Inflammatory macrophage (primary cell): ENCODE results near the gene JUNB.
"Not testable (repeated sequence)": the region's sequence is repeated elsewhere in the genome, so short reads cannot be mapped to it uniquely, and the experiment has no call there.

Experiments
- DNase-seq, 2 donors: peaks; one replicate each; pipeline ENCODE4 v3.0.0-alpha.2; 2020 to 2022

The JUNB gene

DNA sequence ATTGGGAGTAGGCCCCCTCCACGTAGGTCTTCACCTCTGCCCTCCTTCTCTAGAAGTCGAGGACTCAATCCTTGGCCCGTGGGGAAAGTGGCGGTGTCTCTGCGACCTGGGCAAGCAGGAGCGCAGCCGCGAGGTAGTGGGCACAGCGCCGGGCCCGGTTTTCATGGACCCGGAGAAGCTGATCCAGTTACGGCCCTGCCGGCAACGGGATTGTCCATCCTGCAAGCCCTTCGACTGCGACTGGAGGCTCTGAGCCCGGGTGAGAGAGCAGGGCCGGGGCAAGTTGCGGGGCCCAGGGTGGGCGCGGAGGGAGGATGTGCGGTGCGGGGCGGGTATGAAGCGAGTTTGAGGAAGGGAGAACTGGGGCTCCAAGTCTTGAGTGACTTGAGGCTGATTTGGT is 12.8 kb downstream of the JUNB start:
- no peak for DNase-seq

DNA sequence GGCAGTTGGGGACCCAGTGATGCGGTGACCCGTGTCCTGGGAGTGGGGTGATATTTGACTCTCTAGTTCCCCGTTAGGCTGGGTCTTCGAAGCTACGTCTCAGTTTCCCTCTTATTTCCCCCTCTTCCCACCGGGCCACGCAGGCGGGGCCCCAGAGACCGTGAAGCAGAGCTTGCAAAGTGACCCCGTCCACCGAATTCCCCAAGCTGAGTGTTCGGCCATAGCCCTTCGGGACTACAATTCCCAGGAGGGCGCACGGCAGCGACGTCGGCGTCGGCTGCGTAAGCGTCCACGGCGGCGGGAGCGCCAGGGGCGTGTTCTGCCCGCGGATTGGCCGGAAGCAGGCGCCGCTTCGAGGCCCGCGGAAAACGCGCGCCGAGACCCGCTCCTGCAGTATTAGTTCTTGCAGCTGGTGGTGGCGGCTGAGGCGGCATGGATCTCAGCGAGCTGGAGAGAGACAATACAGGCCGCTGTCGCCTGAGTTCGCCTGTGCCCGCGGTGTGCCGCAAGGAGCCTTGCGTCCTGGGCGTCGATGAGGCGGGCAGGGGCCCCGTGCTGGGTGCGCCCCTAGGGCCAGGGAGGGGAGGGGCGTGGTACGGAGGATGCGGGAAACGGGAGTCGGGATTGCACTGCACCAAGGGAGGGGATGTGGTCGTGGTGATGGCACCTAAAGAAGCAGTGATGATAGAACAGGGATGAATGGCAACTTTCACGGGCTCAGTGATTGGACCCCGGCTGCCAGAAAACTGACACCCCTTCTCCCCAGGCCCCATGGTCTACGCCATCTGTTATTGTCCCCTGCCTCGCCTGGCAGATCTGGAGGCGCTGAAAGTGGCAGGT is 15.2 kb downstream of the JUNB start, which contains the start of gene RNASEH2A:
Gene RNASEH2A, plus strand, starts transcription at position 343 of the 840 bp plus-strand sequence. Its CDS starts 90 bp downstream, at position 433.
- DNase-seq: peak; percentile 89 to 93

DNA sequence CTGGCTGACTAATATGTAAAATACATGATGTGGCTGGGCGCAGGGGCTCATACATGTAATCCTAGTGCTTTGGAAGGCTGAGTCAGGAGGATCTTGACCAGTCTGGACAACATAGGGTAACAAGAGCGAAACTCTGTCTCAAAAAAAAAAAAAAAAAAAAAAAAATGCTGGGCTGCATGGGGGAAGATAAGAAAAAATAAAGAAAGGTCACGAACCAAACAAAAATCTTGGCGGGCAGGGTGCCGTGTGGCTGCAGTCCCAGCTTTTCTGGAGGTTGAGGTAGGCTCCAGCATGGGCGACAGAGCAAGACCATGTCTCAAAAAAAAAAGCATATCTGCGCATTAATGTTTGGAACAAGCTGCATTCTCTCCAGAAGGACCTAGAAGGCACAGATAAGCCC is 23.8 kb downstream of the JUNB start:
- no peak for DNase-seq

DNA sequence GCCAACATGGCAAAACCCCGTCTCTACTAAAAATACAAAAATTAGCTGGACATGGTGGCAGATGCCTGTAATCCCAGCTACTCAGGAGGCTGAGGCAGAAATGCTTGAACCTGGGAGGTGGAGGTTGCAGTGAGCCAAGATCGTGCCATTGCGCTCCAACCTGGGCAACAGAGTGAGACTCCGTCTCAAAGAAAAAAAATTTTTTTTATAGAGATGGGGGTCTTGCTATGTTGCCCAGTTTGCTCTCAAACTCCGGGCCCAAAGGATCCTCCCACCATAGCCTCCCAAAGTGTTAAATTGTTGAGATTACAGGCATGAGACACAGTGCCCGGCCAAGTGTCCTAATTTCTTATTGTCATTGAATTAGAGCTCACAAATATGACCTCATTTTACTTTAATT is 25.9 kb downstream of the JUNB start:
- not testable (repeated sequence) for DNase-seq

DNA sequence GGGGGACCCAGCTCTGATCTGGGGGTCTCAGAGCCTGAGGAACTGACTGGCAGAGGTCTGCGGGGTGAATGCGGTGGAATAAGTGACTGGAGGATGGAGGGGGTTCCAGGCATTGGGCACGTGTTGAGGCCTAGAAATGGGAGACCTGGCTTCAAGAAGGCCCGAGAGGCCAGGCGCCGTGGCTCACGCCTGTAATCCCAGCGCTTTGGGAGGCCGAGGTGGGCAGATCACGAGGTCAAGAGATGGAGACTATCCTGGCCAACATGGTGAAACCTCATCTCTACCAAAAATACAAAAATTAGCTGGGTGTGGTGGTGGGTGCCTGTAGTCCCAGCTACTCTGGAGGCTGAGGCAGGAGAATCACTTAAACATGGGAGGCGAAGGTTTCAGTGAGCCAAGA is 26.5 kb downstream of the JUNB start:
- not testable (repeated sequence) for DNase-seq

DNA sequence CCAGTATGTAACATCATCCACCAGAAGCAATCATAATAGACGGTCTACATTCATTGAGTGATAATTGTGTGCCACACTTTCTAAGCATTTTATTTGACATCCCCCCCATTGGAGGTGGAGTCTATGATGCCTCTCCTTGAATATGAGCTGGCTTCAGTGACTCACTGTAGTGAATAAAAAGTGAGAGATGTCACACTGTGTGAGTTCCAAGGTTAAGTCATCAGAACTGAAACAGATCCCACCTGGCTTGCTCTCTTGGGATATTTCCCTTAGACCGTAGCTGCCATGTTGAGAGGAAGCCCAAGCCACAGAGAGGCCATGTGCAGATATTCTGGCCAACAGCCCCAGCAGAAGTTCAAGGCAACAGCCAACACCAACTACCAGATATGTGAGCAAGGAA is 30.5 kb downstream of the JUNB start:
- no peak for DNase-seq

DNA sequence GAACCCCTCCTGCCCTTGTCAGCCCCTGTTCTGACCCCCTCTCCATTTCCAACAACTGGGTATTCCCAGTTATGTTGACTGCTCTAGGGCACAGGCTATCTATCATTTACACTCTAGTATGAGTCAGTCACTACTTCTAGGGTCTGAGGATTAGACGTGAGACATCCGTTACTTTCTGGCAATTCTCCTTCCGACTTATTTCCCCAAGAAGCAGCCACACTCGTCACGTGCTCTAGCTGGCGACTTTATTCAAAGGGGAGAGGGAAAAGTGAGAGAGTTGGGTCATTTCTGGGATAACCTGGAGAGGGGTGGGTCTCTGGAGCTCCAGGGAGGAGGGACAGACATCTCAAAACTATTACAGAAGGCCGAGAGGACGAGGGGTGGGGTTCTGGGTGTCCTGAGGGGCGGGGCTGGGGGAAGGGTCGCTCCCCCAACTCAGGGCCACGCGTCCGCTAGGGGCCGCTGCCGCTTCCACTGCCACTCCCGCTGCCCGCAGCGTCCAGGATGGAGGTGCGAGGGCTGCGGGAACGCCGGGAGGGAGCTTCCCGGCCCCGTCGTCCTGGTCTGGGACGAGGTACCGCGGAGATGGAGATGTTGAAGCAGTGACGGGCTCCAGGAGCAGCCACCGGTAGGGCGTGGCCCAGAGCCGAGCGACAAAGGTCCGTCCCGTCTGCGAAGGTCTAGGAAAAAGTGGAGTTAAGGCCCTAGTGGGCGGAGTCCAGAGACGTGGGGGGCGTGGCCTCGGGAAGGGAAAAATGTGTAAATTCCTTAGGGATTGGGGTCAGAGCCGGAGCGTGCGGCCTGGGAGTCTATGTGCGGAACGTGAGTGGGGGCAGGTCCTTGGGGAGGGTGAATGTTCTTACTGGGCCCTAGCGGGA is 34.2 kb downstream of the JUNB start:
- DNase-seq: no peak

DNA sequence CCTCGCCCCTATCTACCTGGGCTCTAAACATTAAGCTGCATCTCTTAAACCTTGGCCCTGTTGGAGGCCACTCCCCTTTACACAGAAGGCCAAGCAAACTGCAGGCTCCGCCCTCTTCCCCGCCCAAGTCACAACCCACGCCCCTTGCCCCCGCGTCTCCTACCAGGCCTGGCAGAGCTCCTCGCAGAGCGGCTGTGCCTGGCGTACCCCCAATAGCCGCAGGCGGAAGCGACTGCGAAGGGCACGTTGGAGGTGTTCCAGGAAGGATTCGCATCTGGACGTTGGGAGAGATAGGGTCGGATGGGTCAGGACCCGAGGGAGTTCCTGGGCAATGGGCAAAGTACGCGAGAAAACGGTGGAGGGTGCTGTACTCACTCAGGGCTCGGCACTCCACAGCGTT is 37.2 kb downstream of the JUNB start:
- no peak for DNase-seq

DNA sequence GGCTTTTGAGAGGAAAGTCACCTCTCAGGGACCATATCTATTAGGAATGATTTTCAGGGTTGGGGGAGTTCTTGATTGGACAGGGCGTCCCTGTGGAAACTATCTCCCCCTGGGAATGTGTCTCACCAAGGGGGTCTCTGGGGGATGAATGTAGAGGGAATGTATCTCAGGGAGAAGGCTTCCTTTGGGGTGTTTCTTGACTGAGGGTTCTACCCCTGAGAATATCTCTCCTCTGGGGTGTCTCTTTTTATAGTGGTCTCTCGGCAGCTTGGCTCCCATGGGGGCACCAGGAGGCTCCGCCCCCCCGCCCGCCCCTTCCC is 42.1 kb downstream of the JUNB start:
- no peak for DNase-seq

DNA sequence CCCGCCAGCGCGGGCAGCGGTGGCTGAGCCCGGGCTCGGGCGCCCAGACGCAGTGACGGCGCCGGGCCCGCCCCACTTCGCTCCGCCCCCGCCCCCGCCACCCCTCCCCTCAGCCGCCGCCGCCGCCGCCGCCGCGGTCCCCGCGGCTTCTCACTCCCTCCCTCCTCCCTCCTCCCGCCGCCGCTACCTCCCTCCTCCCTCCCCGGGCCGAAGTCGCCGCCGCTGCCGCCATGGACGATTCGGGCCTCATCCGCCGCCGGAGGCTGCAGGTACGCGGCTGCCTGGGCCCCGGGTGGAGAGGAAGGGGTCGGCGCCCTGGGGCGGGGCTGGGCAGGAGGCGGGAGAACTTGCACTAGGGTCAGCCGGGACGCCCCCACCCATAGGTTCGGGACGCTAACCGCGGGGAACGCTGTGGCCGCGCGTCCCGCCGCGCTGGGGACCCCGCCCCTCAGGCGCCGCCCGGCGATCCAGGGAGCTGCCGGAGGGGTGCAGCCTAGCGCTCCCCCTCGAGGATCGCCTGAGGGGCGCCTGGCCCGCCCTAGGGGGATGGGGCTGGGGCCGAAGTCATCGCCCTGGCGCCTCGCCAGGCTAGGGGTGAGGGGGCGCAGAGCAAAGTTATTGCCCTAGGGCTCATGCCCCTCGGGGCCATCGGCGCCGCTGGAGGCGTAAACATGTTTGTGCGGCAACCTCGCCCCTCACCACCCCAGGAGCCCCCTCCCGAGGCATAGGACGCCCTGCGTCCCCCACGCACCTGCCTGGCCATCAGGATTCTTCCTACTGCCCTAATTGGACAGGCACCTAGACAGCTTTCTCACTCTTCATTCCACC is 42.7 kb downstream of the JUNB start:
- DNase-seq: no peak

DNA sequence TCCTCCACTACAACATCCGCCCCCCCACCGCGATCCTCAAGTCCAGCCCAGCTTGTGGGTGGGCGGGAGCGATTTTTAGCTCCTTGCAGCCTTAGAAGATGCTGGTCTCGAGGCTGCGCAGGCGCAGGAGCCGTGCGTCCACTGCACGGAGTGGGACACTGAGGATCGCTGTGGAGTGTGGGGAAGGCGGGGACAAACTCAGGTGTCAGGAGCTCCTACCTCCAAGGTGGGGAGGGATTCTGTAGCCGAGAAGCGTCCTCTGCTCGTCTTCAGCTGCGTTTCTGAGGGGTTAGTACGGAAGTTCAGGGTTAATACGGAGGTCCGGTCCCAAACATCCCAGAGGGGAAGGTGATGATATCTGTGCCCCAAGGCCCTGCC is 43.3 kb downstream of the JUNB start, which contains the start of gene RTBDN:
Gene RTBDN, minus strand, starts transcription at position 14 of the 378 bp plus-strand sequence. CDS start 4,600 bp downstream, outside the sequence.
- no peak for DNase-seq

DNA sequence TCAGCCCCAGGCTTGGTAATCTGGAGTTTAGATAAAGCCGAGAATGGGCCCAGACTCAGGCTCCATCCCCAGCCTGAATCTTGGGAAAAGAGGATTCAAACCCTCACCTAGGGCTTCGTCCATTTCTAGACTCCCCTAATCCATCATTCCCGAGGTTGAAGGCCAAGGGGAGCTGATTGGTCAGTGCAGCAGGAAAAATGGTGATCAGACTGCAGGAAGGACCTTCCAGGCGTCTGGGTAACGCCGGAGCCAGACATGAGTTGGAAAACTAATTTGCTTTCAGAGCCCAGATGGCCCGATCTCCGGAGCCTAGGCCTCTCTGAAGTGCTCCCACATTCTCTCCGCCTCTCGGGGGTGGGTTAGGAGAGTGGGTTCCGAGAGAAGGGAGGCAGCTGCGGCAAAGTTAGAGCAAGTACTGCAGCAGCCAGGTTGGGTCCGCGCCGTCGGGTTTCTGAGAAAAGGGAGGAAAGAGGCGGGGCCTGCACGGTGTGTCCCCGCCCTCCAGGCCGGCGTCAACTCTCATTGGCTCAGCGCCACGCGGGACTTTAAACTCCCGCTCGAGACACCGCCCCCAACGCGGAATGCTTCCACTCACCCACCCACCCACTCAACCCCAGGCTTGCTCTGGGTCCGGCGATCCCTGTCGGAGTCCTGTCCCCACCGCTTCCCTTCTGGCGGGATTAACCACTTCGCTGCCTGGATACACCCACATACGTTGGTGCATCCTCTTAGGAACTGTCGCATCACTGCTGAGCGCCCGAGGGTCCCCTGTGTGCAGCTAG is 43.9 kb downstream of the JUNB start:
- no peak for DNase-seq

DNA sequence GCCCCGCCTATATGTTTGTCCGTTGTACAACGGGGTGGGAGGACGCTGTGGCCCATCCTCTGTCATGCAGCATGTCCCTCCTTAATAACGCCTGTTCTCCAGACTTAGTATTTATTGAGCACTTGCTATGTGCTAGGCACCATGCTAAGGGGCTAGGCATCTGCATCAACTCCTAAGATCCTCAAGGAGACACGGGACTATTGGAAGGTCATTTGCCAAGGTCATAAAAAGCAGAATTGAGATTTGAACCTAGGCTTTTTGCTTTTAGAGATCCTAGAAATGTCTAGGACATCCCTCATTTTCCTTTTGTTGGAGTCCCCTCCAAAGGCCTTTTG is 45.2 kb downstream of the JUNB start:
- no peak for DNase-seq

DNA sequence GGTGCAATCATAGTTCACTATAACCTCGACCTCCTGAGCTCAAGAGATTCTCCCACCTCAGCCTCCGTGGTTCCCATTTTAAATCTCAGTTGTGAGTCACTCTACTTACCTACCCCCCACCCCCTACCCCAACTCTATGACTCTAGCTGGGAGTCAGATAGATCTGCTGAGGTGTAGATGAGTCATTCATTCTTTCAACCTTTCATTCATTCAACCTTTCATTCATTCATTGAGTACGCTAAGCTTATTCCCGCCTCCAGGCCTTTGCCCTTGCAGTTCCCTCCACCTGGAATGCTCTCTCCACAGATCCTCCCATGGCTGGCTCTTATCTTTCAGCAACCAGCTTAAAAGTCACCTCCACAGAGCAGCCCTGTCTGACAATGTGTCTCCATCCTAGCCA is 45.9 kb downstream of the JUNB start:
- DNase-seq: no peak

DNA sequence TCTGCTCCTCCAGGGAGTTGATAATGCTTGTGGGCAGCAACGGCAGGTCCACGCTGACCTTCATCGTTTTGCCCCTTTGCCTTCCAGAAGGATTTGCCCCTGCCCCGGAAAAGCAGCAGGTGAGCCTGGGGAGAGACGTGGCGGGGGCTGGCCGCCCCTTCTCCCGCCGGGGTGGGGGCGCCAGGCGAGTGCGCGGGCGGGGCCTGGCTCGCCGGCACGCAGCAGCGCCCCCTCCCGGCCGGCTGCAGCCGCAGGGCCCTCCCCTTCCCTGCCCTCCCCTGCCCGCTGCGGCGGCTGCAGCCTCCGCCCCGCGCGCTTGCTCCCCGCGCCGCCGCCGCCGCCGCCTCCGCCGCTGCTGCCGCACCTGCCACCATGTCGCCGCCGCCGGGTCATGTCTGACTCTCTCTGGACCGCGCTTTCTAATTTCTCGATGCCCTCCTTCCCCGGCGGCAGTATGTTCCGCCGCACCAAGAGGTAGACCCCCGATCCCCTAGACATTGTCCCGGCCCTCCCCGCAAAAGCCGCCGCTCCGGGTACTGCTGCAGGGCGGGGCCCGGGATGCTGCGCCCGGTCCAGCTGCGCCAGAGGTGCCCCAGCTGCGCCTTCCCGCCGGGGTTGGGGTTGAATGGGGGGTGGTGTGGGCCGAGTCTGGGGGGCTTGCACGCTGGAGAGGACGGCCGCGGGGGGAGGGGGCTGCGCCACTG is 47.0 kb downstream of the JUNB start, which contains the start of gene MAST1:
Gene MAST1, plus strand, starts transcription at position 334 of the 704 bp plus-strand sequence. Its CDS starts 58 bp downstream, at position 392.
- peak in 1 of 2 donors; percentile 48 for DNase-seq

DNA sequence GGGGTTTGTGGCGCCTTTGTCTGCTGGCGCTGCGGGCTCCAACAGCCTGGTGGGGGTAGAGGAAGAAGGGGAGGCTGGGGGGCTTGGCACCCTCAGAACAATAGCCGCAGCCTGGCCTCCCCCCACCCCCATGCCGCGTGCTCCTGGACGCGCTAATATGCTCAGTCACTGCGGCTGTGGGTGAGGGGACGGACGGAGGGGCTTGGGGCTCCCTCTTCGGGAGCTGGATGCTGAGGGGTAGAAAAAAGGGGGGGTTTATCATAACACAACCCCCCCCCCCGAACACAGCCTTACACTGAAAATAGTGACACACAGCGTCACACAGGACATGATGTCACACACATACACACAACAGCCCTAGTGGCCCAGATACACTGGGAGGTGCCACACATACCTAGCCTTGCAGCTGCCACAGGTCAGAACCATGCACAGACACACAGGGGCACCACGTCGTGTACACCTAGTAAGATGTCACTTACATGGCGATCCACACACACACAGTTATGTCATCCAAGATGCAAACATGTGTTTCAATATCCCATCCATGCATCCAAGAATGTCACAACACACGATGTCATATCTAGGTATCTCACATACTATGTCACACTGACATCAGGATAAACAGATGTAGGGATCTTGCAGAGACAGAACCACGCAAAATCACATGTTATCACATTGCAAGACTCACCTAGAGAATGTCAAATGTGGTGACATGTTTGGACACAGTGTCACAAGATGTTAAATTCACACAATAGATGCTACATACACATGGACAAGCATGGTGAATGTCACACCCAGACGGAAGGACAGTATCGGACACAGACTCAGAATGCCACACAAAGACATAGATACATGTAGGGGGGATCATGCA is 47.8 kb downstream of the JUNB start:
- DNase-seq: no peak

DNA sequence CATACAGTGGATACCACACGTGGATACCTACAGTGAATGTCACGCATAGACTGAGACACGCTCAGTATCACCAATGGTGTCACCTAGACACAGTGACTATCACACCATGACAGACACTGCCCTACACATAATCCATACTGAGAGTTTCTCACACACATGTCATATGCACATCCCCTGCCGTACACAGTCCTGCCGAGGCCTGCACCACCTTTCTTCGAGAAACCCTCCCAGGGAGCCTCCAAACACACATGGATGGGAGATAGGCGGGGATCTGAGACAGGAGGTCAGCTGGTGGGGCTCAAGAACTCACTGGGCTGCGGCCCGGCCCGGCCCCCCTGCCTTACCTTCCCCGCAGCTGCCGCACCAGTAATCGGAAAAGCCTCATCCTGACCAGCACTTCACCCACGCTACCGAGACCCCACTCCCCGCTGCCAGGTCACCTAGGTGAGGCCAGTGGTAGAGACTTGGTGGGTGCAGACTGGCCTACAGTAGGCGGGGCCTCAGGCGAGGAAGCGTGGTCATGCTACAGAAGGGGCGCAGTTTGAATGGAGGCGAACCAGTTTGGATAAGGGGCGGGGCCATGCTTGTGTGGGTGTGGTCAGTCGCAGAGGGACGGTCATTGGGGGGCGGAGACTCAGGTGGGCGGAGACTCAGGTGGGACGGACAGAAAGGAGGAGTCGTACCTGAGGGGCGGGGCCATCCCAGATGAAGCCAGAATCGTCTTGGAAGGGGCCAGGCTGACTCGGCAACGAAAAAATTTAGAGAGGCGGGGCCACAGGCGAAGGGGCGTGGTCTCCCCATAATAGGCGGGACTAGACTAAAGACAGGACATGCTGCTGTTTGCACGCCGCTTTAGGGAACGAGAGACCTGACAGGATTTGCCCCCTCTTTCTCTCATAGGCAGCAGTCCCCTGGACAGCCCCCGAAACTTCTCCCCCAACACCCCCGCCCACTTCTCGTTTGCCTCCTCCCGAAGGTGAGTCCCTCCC is 49.1 kb downstream of the JUNB start:
- DNase-seq: peak; percentile 47 to 52

DNA sequence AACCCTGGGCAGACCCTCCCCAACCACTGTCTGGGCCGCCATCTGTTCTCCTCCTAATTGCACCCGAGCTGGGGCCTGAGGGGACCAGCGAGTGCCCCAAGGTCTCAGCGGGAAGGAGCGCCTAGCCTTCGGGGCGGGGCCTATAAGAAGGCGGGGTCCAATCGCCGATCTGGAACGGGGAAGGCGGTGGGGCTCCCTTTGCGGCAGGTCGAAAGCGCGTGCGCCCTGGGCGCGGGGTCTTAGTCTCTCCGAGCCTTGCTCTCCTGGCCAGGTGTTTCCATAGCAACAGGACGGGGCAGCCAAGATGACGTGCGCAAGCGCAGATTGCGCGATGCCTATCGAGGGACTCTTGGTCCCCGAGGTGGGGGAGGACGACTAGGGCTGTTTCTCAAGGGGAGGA is 49.8 kb downstream of the JUNB start:
- DNase-seq: no peak

DNA sequence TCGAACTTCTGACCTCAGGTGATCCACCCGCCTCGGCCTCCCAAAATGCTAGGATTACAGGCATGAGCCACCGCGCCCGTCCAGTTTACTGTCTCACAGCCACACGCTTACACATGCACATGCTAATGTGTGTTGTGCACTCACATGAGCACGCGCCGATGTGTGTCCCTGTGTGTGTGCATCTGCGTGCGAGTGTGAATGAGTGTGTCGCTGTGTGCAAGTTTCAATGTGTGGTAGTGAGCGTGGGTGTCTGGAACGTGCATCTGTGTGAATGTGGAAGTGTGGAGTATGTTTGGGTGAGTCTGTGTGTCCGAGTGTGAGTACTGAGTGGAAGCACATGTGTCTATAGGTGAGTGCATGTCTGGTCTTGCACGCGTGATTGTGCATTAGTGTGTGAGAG is 51.2 kb downstream of the JUNB start:
- no peak for DNase-seq
